HG02970 (cell line): ENCODE measurements around the gene AOX1.
"Not testable (repeated sequence)": the region's sequence is repeated elsewhere in the genome, so short reads cannot be mapped to it uniquely, and the experiment has no call there.

ENCODE experiments used
- ATAC-seq: cut with Tn5 transposase; IDR thresholded peaks from one replicate; pipeline ENCODE4 v1.9.1; 2021; ENCODE audit warnings: mild to moderate bottlenecking, moderate library complexity, moderate number of reproducible peaks; ENCODE audit not compliant: unreplicated experiment, low FRiP score

Gene AOX1

DNA sequence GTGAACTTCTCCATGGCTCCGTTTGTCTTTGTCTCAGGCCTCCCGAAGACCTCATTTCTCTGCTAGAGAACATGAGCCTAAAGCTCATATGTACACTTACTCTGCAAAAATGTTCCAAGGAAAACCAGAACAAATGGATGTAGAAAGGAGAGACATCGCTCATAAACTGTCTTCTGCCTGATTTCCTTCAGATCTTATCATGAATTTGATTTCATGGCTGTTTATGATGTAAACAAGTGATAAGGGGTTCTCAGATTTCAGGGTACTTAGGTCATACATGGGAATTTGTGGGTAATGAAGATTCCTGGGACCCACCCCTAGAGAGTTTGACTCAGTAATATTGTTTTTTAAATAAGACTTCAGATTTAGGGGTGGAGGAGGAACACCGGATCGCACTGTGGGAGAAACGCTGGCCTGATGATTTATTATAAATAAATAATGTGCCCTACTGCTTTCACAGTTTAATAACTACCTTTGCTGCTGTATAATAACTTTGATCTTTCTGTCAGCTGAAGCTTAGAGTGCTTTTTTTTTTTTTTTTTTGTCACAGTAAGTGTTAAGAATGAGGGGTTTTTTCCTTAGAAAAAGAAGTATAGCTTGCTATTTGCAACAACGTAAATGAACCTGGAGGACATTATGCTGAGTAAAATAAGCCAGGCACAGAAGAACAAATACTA is 14.9 kb downstream of the AOX1 start:
- no peak for ATAC-seq

DNA sequence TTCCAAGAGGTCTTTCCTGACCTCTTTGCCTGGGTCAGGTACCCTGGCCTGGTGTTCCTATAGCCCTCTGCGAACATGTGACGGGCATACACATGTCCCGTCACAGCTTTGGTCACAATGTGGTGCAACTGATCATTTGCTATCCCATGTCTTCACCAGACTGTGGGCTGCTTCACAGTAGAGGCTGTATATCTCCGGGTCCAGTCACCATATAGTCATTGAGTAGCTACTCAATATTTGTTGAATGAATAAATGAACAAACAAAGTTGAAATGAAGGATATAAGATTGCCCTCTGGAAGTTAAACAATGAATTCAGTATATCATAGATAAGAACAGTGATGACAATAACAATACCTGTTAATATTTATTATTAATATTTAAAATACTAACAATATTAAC is 16.8 kb downstream of the AOX1 start:
- no peak for ATAC-seq

DNA sequence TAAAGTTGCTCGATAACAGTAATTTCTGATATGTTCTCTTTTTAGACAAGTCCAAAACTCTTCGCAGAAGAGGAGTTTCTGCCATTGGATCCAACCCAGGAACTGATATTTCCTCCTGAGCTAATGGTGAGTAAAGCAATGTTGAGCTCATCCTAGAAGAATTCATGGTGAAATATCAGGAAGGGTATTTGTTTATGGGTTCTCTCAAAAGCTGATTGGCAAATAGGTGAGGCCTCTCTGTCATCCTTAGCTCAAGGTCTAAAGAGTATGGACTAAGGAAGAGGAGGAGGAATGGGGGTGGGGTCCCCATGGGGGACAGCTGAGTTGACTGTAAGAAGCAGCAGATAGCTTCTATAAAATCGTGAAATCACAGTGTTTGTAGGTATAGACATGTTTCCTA is 18.2 kb downstream of the AOX1 start:
- no peak for ATAC-seq

DNA sequence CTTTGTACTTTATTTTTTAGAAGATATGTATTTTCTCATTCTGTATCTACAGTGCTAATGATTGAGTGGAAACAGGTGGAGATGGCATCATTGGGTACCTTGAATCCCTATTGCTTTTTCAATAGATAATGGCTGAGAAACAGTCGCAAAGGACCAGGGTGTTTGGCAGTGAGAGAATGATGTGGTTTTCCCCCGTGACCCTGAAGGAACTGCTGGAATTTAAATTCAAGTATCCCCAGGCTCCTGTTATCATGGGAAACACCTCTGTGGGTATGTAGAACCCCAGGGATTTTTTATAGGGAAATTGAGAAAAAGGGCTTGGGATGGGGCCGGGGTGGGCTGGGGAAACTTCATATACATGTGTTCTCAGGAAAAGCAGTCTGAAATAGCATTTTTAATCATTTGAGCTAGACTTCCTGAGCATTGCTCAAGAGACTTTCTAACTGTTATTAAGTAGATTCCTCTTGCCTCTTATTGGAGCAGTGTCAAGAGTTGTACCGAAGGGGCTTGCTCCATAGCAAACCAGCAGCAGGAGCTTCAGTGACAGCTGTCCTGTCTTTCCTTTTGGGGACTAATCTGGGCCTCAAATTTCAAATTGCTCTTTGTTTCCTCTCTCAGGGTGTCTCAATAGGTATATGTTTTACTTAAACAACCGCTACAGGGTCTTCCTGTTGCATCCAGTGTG is 18.9 kb downstream of the AOX1 start:
- ATAC-seq, result no peak

DNA sequence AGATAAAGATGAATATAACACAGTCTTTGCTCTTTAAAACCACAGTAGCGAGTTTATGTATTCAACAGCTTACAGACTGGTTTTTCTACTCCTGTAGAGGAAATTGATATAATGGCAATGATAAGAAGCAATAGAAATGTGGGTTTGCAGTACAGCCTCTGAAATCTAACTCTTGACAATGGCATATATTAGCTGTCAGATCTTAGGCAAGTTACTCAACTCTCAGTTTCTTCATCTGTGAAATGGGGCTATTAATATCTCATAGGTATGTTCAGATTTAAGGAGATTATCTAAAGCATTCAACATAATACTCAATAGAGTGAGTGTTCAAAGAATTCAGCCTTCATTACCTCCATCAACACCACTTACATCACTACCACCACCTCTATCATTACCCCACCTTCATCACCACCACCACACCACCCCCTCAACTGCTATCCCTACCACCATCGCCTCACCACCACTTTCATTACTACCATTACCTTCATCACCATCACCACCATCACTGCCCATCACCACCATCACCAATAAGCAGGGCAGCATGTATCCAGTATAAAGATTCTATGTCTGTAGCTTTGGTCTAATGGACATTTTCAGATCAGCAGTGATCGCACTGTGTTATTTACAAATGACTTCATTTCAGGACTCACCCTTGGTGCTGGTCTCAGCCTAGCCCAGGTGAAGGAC is 22.7 kb downstream of the AOX1 start:
- no peak for ATAC-seq

DNA sequence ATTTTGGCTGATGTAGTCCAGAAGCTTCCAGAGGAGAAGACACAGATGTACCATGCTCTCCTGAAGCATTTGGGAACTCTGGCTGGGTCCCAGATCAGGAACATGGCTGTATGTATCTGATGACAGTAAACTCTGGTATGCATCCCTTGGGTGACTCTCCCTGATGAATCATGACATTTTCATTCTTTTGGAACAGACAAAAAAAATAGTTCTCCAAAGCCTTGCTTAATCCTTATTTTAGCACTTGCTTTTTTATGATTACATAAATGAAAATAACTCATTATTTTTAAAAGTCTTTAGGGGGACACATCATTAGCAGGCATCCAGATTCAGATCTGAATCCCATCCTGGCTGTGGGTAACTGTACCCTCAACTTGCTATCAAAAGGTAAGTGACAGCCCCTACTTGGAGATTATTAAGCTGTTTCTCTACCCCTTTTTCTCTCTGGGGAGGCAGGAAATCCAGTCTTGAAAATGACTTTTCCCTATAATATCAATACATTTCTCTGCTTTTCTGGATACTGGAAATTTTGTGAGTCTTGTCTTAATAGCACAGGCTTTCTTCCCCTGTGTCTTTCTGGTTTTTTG is 23.3 kb downstream of the AOX1 start:
- ATAC-seq, result no peak

DNA sequence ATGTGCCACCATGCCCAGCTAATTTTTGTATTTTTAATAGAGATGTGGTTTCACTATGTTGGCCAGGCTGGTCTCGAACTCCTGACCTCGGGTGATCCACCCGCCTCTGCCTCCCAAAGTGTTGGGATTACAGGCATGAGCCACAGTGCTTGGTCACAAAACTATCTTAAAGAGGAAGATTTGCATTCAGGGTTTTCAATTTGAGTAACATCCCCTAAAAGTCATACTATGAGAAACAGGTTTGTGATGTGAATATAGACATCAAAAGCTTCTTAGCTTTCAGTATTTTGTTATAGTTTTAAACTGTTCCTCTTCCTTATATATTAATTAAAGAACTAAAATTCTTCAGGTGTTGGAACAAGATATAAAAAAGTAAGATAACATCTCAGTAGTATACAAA is 24.4 kb downstream of the AOX1 start:
- not testable (repeated sequence) for ATAC-seq

DNA sequence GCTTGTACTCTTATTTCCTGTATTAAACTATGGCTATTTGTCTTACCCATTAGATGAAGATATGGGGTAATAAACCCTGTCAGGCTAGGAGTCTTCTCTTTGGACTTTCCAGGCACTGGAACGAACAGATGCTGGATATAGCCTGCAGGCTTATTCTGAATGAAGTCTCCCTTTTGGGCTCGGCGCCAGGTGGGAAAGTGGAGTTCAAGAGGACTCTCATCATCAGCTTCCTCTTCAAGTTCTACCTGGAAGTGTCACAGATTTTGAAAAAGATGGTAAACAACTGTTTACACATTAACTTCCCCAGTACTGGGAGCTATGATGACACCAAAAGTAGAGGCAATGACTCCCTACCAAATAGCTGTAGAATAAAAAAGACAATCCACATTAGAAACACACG is 27.9 kb downstream of the AOX1 start:
- no peak for ATAC-seq

DNA sequence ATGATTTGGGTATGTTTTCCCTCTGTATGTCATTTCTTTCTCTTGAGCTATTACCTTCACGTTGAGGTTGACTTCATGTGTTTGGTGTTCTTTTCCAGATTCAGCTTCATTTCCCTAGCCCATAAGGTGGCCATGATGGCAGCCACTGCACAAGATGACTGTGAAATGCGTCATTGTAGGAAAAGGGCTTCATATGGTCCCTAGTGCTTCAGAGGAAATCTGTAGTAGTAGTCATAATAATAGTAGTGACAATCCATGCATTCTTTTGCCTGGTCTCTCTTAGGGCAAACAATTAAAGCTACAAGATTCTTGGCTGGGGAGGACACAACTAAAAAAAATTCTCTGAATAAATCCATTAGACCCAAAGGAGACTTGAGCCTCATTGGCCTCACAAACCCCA is 28.4 kb downstream of the AOX1 start:
- ATAC-seq, result no peak

DNA sequence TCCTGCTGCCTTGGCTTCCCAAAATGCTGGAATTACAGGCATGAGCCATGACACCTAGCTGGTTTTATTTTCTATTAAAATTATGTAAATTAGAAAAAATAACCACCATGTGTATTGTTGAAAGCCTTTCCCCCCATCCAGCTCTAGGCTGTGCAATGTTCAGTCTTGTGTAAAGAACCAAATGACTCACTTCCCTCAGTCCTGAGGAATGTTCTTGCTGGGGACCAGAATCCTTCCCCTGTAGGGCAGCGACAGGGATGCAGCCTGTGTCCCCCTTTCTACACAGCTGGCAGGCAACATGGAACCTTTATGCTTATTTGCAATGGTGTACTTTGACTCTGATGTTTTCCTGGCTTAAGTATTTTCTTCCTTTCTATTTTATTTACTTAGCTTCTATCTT is 29.4 kb downstream of the AOX1 start:
- no peak for ATAC-seq

DNA sequence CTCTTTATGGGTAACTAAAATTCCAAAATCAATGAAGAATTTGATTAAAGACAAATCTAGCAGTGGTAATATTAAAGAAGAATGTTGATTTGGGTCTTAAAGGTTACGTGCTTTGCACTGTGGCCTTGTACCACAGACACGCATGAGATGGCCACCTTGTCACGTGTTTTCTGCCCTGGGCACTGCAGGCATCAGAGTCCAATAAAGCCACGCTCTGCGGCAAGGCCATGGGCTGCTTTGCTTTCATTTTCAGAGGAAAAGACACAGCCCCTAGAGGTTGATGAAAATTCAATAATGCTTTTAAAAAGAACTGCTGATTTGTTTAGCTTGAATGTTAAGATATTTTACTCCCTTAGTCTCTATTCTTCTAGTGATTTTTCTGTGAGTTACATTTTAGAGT is 30.4 kb downstream of the AOX1 start:
- no peak for ATAC-seq

DNA sequence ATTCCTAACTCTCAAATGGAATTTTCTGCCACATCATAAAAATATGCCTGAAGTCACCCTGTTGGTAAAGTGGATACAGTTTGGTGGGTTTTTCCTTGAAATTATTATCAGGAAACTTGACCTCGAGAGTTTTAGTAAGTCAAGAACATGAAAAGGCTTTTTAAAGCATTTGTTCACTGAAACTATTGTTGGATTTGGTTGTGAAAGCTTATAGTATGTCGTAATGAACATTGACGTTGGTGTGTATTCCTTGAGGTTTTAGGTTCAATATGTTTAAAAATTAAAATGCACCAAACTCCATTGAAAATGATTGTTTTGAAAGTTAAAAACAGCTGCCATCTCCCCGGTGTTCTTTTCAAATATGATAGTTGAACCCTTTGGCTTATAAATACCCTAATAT is 30.8 kb downstream of the AOX1 start:
- ATAC-seq, result no peak

DNA sequence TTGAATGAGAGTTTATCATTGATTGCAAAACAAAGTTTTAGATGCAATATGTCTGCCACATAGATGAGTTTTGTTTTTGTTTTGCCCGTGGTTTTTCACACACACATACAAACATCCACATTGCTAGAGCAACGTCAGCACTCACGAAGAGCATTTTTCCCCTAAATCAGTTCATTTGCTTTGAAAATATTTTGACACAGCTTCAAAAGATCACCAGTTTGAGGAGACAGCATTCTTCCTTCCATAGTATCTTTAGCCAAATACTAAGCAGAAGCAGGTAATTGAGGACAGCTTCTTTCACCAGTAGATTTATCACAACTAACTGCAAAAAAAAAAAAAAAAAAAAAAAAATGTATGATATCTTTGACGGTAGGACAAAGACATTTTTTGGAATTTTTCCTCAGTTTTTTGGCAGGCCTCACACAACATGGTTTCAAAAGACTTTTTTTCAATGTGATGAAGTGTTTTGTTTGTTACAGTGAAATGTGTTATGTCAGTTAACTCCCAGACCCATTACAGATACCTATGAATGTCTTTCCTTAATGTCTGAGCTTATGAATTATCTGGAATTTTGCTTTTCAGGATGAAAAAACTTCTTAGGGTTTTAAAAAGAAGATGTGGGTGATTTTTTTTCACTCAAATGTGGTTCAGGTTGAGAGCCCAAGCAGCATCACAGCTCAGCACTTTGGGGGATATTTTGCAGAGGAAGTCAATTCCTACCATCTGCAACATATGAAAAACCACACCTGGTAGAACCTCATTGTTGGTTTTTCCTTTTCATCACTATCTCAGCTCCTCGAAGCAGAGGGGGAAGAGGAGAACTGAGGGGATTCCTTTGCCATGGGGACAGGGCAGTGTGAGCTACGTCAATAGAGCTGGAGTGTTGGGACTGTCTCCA is 31.6 kb downstream of the AOX1 start:
- ATAC-seq, result no peak

DNA sequence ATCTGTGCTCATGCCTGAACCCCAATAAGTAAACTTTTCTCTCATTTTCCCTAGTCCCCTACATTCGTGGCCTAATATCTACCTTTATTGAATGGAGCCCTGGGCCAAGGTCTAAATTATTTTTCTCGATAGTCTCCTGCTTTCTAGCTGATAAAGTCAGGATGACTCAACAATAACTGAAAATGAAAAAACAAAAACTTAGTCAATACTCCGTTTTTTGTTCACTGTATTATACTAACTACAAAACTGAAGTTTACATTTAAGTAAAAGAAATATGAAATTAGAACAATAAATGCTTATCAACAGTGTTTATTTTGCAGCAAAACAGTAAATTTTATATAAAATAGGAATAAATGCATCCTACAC is 32.2 kb downstream of the AOX1 start:
- no peak for ATAC-seq

DNA sequence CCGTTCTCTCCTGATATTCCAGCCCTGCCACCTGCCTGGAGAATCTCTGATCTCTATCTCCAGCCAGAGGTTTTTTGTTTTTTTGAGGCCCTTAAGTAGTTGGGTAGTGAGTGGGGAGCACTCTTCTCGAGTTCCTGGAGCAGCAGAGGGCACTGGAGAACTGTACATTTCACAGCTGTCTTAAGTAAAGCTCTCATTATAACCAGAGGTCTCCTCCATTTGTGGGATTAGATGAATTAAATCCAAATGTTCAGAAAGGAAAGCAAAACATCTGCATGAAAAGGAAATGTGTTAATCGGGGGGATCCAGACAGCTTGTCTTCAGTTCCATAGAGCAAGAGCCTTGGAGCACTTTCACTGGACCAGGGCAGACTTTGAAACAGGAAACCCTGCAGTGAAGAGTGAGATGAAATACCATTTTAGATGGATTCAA is 32.8 kb downstream of the AOX1 start:
- no peak for ATAC-seq

DNA sequence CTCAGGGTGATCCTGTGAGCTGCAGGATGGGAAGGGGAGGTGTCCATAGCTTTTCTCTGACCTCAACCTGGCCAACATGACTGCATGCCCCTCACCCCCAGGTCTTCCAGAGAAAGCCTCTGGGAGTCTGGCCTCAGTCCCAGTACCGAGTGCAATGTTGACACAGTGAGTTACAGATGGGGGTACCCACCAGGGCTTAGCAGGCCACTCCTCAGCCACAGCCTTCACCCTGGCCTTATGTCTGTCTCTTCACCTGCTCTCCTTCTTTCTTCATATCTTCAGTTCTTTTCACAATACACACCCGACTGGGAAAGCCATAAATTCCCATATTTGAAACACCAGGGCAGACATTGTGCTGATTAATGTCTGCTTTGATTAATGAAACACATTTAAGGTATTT is 33.5 kb downstream of the AOX1 start:
- no peak for ATAC-seq

DNA sequence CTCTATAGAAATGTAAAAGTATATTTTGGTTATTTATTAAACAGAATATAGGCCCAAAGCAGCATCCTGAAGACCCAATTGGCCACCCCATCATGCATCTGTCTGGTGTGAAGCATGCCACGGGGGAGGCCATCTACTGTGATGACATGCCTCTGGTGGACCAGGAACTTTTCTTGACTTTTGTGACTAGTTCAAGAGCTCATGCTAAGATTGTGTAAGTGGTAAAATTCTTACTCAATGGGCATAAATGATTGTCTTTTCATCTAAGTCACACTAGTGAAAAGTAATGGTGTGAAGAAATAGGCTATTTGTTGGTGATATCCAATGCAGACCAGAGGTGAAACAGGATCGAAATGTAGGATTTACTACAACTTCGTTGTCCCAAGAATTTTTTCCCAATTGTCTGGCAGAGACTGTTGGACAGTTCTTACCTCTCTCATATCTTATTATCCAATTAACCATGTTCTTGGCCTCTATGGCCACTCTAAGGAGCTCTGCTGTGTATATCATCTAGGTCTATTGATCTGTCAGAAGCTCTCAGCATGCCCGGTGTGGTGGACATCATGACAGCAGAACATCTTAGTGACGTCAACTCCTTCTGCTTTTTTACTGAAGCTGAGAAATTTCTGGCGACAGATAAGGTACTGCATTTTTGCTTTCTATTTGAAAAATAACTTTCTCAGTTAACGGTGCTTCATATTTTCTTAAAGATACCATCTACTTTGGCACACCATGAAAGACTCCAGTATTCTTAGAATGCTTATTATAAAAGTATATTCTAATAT is 35.0 kb downstream of the AOX1 start:
- ATAC-seq, result no peak

DNA sequence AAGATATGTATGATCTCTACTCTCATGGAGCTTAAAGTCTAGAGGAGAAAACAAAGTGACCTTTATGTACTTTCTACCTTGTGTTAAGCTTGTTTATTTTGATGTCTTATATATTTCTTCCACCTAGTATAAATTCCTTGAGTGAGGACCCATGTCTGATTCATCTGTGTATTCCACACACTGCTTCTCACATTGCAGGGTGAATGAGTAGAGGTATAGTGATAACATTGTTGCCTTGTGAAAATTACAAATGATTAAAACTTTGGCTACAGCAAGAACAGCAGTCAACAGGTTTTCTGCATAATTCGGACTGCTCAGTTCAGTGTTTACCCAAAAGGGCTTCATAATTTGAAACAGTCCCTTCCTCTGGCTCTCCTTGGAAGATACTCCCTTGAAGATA is 36.3 kb downstream of the AOX1 start:
- ATAC-seq, result no peak

DNA sequence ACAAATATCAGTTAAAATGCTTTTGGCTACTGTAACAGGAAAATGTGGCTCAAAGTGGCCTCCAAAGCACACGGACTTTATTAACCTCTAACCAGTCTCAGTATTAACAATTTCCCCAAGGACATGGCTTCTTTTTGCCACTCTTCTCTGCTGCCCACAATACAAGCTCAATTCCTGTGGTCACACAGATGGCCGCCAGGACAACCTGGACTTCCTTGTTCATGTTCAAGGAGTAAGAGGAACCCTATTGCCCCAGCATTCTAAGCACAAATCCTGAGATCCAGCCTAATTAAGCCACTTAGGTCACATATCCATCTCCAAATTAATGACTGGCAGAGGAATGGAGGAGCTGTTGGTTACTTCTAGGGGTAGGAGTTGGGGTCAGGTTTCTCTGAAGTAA is 38.2 kb downstream of the AOX1 start:
- ATAC-seq, result no peak

DNA sequence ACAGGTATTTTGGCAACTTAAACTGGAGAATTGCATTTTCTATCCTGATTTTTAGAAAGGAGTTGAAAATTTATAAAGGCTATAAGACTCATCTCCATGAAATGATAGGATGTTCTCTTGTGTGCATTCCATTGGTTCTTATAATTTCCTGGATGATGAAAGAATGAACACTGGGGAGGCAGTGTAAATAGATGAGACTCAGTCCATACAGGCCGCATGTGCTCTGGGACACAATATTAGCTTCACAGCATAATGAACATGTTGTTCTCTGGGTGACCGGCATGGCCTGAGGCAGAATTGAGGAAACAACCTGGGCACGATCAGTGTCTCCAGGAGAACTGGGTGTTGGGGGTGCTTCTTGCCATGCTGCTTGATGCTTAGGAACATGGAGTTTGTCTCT is 38.8 kb downstream of the AOX1 start:
- ATAC-seq, result no peak
